ENCODE data around the gene STRIT1.

STRIT1 gene

DNA sequence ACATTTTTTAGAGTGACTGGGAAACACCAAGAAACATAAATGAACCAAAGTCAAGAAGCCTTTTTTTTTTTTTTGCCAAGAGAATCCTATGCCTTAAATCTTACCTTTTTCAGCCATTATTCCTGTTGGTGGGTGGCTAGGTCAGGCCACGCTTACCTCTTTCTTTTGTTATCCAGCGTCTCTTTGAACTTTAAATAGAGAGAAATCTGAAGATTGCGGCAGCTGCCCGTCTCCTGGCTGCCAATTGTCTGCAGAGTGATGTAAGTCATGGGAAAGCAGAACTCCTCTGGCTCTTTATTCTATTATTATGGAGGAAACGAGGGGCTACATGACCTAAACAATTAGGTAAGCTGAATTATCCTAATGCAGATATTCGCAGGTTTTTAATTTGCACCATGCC, at the start of gene STRIT1:
Gene STRIT1 (minus strand): TSS at position 168 of the 400 bp plus-strand sequence.
- H3K4me3 ChIP-seq: no peak within 1 kb of the TSS
- H3K27ac ChIP-seq: no peak within 1 kb of the TSS
- no peak for DNase-seq (ENCODE audit: low spot score)
- TF ChIP-seq, protein P1, sequence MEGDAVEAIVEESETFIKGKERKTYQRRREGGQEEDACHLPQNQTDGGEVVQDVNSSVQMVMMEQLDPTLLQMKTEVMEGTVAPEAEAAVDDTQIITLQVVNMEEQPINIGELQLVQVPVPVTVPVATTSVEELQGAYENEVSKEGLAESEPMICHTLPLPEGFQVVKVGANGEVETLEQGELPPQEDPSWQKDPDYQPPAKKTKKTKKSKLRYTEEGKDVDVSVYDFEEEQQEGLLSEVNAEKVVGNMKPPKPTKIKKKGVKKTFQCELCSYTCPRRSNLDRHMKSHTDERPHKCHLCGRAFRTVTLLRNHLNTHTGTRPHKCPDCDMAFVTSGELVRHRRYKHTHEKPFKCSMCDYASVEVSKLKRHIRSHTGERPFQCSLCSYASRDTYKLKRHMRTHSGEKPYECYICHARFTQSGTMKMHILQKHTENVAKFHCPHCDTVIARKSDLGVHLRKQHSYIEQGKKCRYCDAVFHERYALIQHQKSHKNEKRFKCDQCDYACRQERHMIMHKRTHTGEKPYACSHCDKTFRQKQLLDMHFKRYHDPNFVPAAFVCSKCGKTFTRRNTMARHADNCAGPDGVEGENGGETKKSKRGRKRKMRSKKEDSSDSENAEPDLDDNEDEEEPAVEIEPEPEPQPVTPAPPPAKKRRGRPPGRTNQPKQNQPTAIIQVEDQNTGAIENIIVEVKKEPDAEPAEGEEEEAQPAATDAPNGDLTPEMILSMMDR (IDR thresholded peaks at IDR 0.05): no peak

DNA sequence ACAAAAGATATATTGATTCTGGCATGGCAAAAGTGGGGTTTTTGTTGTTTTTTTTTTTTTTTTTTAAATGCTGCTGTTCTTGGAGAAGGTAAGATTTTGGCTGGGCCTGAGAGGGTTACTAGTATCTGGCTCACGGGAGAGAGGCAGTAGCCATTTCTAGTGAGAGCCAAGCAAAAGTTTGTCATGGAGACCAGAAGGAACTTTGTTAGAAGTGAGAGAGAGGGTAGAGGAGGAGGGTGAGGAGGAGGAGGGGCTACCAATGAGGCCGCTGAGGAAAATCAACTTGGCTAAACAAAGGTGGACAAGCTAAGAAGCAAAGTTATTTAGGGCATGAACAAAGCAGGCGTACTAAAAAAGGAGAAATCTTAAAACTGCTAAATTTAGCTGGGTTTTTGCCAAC, 48.9 kb upstream of the STRIT1 start:
- no peak for DNase-seq (ENCODE audit: low spot score)

DNA sequence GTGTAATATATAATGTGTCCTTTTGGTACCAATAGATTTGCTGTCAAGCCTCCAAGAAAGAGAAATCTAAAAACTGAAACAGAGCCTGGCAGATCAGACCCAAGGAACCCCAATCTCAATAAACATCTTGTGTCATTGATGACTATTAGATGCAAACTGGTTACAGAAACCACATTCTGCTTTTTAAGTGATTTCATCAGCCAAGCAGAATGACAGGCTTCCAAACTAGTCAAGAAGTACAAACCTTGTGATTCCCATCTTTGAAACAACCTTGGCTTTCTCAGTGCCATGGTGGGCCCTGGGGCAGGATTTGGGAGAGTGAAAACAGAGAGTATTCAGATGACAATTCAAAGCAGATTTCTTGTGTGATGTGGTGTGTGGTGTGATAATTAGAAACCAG, 45.6 kb upstream of the STRIT1 start:
- Histone ChIP-seq H3K4me3 (no peak overlapping the region), H3K27ac (no peak overlapping the region)
- TF ChIP-seq, protein P1 (IDR thresholded peaks at IDR 0.05): no peak
- no peak for DNase-seq (ENCODE audit: low spot score)

More for the DNA sequence above, 48.9 kb upstream of the STRIT1 start:
- TF ChIP-seq, protein P1 (IDR thresholded peaks at IDR 0.05): no peak
- Histone ChIP-seq H3K27ac (no peak overlapping the region), H3K4me3 (no peak overlapping the region)

DNA sequence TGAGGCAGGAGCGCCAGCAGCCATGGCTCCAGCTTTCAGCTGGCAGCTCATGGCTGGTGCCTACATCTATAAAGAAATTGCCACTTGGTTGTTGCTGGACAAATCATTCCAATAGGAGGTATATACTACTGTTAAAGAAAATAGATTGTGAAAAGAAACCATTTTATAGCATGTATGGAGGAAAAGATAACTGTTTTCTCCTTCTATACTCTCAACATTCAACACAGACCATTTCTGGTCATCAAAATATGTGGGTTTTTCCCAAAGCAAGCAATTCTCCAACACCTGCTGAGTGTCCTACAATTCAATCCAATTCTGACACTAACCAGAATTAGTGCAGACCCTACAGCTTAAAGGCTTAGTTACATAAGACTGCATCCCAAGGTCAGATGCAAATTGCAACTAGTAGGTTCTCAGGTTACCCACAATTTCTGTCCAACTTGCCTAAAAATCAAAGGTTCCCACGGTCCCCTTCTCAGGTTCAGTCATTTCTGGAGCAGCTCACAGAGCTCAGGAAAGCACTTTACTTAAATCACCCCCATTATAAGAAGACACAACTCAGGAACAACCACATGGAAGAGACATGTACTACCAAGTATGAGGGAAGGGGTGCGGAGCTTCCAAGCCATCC, 42.4 kb upstream of the STRIT1 start:
- Histone ChIP-seq H3K4me3 (no peak overlapping the region), H3K27ac (no peak overlapping the region)
- TF ChIP-seq, protein P1 (IDR thresholded peaks at IDR 0.05): no peak
- no peak for DNase-seq (ENCODE audit: low spot score)

DNA sequence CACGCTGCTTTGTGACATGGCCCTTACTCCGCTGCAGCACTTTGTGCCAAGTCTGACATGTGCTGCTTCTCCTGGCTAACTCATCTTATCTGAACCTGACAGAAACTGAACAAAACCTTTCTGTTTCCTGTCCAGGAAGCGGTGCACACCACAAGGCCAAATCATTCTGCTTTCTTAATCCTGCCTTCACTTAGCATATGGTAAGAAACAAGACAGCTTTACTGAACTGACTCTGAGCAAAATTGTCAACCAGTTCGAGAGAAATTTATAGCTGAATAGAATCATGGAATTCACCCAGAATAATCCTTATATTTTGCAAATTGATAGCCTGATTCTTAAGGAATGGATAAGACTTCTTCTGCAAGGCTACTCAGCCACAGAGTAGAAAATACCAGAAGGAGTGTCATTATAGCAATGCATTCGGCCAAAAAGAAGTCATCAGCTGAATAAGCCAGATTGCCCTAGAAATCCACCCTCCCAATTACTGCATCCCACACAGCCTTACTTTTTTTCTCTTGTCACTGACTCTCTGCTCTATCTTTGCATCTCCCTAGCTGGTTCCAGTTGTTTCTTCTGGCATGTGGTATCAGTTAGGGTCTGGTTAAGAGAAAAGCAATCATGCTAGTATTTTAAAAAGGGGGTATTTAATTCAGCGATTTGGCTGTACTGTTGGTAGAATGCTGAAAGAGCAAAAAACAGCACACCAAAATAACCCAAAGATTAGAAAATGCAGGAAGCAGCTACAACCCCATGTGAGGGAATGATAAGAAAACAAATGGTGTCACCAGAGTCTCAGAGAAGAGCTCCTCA, 41.6 kb upstream of the STRIT1 start:
- DNase-seq (ENCODE audit: low spot score): no peak
- TF ChIP-seq, protein P1 (IDR thresholded peaks at IDR 0.05): no peak
- H3K4me3 ChIP-seq: no peak overlapping the region
- H3K27ac ChIP-seq: no peak overlapping the region

DNA sequence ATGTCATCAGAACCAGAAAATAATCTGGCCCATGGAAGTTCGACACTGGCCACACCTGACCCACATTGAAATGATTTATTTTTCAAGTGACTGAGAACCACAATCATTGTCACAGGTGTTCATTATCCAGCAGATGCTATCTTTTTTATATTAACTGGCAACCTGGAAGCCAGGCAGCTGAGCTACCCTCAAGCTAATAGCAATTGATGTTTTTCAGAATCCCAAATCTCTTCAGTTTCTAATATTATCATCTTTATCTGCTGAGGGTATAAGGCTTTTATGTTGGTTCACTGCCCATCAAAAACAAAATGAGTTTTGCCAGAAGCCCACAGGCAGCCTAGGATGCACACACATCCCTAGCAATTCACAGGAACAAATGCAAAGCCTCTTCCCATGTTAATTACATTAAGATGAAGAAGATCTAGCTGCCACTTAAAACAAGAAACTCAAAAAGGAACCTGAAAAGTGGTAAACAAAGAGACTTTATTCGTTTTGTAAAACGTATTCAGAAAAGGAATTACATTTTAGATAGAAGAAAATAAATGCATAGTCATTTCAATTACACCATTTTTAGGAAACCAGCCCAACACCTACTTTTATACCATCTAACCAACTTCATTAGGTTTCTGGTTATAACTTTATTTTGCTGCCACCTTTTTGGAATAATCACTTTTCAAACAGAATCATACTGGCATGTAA, 40.9 kb upstream of the STRIT1 start:
- no peak for DNase-seq (ENCODE audit: low spot score)
- TF ChIP-seq, protein P1 (IDR thresholded peaks at IDR 0.05): no peak
- Histone ChIP-seq H3K27ac (no peak overlapping the region), H3K4me3 (no peak overlapping the region)
